GM20431 (cell line): Measurements from ENCODE around the gene PRKAR1A.

Source experiments
- in situ Hi-C: fragments of 300-500 bp; cut with MseI, MboI; formaldehyde crosslinking; loops from one replicate; pipeline ENCODE4 v1.15.0; 2020; ENCODE audit warnings: low sequenced_read_pairs; ENCODE audit not compliant: unreplicated experiment

The PRKAR1A gene

GRCh38 chr17:68594552-68594951 is 82.3 kb downstream of the PRKAR1A start:
- in situ Hi-C loops, result no loop called here

DNA sequence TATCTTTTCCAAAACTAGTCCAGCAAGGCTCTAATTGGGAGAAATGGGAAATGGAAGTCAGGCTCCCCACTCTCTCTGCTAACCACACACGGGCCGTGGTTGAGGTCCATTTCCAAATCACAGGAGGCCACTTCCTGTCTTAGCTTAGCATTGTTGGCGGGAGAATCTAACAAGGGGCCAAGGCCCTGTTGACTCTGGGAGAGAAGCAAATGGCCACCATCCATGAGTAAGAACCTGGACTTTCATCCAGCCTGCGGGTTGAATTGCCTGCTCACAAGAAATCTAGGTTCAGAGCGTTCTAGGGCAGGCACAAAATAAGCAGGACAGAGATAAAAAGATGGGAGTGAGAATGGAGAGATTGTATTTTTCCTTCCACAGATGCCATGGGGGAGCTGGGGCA is 83.3 kb downstream of the PRKAR1A start:
- in situ Hi-C loops, result no loop called here

GRCh38 chr17:68595986-68596385 is 83.8 kb downstream of the PRKAR1A start:
- in situ Hi-C loops, result no loop called here

GRCh38 chr17:68596411-68596945 is 84.2 kb downstream of the PRKAR1A start:
- in situ Hi-C loops, result no loop called here

GRCh38 chr17:68598074-68598473 is 85.8 kb downstream of the PRKAR1A start:
- in situ Hi-C loops, result no loop called here

DNA sequence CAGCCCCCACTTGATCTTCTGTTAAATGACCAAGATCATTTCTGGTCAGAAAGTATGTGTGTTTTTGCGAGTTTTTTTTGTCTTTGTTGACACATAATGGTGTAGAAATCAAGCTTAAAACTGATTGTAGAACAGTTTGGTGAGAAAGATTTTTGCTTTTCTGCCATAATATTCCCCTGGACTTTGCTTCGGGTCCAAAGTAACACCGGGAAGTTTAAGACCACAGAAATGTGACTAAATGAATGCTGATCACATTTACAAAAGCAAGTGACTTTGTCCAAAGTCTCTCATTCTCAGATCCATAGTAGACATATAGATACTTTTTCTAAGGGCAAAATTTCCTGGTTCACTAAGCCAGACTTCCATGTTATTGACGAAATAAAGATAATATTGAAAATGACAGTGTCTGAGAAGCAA is 86.3 kb downstream of the PRKAR1A start:
- in situ Hi-C loops, result no loop called here

GRCh38 chr17:68599091-68599490 is 86.9 kb downstream of the PRKAR1A start:
- in situ Hi-C loops, result no loop called here

- in situ Hi-C loops, result no loop called here
Observed at GRCh38 chr17:68599552-68600066, 87.4 kb downstream of the PRKAR1A start.

- in situ Hi-C loops, result no loop called here
Observed at GRCh38 chr17:68600067-68600930, 88.1 kb downstream of the PRKAR1A start.
